Transverse colon (tissue), 4 donors: ENCODE measurements around the gene C1QL2. TPM values are rescaled to one million over a fixed set of nuclear protein-coding genes. Genes with fewer than 3 reads are reported as not detected.

Experiments
- DNase-seq: peaks from one replicate; pipeline ENCODE4 v3.0.0-alpha.2; 2019
- H3K27ac ChIP-seq, 4 donors: fragments of 200-600 bp; sonication (generic); 2 replicates each; pipeline ENCODE4 v1.5.1; 2016 to 2018; ENCODE audit warnings: inconsistent platforms in 4 of 4
- H3K27me3 ChIP-seq: fragments of 200-600 bp; sonication (generic); 2 replicates; pipeline ENCODE4 v1.5.1; 2017; ENCODE audit warnings: inconsistent platforms
- H3K36me3 ChIP-seq, 4 donors: fragments of 200-600 bp; sonication (generic); 2 replicates each; pipeline ENCODE4 v1.5.1; 2017 to 2019; ENCODE audit warnings: inconsistent platforms in 4 of 4
- H3K4me1 ChIP-seq, 4 donors: fragments of 200-600 bp; sonication (generic); 2 replicates each; pipeline ENCODE4 v1.5.1; 2017 to 2020; ENCODE audit warnings: inconsistent platforms in 4 of 4
- H3K4me3 ChIP-seq, 4 donors: fragments of 200-600 bp; sonication (generic); 1 replicate in 1 of 4; 2 replicates in 3 of 4; pipeline versions ENCODE4 v1.5.1 to v1.6.1; 2017 to 2019; ENCODE audit warnings: inconsistent platforms in 4 of 4
- H3K9me3 ChIP-seq, 2 donors: fragments of 200-600 bp; sonication (generic); 2 replicates each; pipeline ENCODE4 v1.5.1; 2017 to 2019; ENCODE audit warnings: inconsistent platforms in 2 of 2
- CTCF ChIP-seq, 5 experiments: fragments of 200-600 bp in 3 of 5; fragments of 450-650 bp in 2 of 5; sonication (generic) in 3 of 5; IDR thresholded peaks; 1 replicate in 2 of 5; 2 replicates in 3 of 5; pipeline ENCODE4 v1.5.1; 2016 to 2017; ENCODE audit warnings: antibody characterized with exemption in 5 of 5, inconsistent platforms in 3 of 5, mild to moderate bottlenecking in 2 of 5, moderate library complexity in 1 of 5
- EP300 ChIP-seq: sonication (generic); formaldehyde crosslinking; IDR thresholded peaks from one replicate; pipeline ENCODE4 v1.6.1; 2017; ENCODE audit warnings: antibody characterized with exemption, low read depth
- POLR2A ChIP-seq: fragments of 450-650 bp; IDR thresholded peaks from one replicate; pipeline ENCODE4 v1.6.1; 2016; ENCODE audit warnings: antibody characterized with exemption, mild to moderate bottlenecking, moderate library complexity
- POLR2AphosphoS5 ChIP-seq, 3 donors: sonication (generic); formaldehyde crosslinking; IDR thresholded peaks; one replicate each; pipeline ENCODE4 v1.6.1; 2016; ENCODE audit warnings: antibody characterized with exemption in 3 of 3
- WGBS, 2 donors: methylation state at CpG; one replicate each; pipeline ENCODE4 v1.1.5; 2018; ENCODE audit warnings: low coverage in 1 of 2; 5-methylcytosine and 5-hydroxymethylcytosine counted together
- in situ Hi-C, 4 donors: fragments of 200-750 bp; cut with MboI; loops; one replicate each; pipeline versions ENCODE4 v1.15.0 to v1.15.1; 2017; ENCODE audit warnings: low sequenced_read_pairs in 3 of 4, low pct_ligation_motif_present in 1 of 4, low pct_unique_long_range_greater_than_20kb in 1 of 4
- intact Hi-C: fragments of 100-400 bp; cut with DNase I; formaldehyde crosslinking; loops from one replicate; pipeline ENCODE4 v1.15.1; 2023; ENCODE audit warnings: low total_unique reads
- total RNA-seq, 4 donors: library from RNA; depleted of rRNA; stranded (reverse); fragments of >200 nt; gene quantifications; one replicate each; pipeline ENCODE4 v1.1.0, GENCODE V29; 2016

The C1QL2 gene
- total RNA-seq, 4 donors from 2014 or later, result not detected

- in situ Hi-C loops, result loop anchor here in 2 of 4 donors (10.0 kb wide), 1 partner anchor 286 kb away; no protein-coding TSS in a partner anchor
- Histone ChIP-seq H3K9me3 (no peaks in the 10 kb centered on the region), H3K36me3 (no peaks in the 10 kb centered on the region), H3K4me3 (no peak overlapping the region), H3K27me3 (peaks cover 8% of the 10 kb centered on the region), H3K4me1 (no peaks in the 10 kb centered on the region), H3K27ac (no peak overlapping the region)
- DNase-seq, result no peak
- intact Hi-C loops, result no loop called here
- 59 to 60% methylated on average over 3 to 8 of the region's 16 CpGs for WGBS, 2 donors
- TF ChIP-seq CTCF (IDR thresholded peaks at IDR 0.05), result no peak
- no peak for TF ChIP-seq EP300
- no peak for TF ChIP-seq POLR2AphosphoS5 (IDR thresholded peaks at IDR 0.05)
- no peak for TF ChIP-seq POLR2A
Measured at GRCh38 chr2:119170504-119170903, 12.0 kb upstream of the C1QL2 start.

- in situ Hi-C loops, result loop anchor here in 2 of 4 donors (10.0 kb wide), 1 partner anchor 285 kb away; no protein-coding TSS in a partner anchor
- TF ChIP-seq EP300 (no peak), POLR2A (no peak), POLR2AphosphoS5 (IDR thresholded peaks at IDR 0.05) (no peak), CTCF (IDR thresholded peaks at IDR 0.05) (no peak)
- H3K27me3 ChIP-seq, result peaks cover 13% of the 10 kb centered on the region
- no peaks in the 10 kb centered on the region for H3K36me3 ChIP-seq
- no peak overlapping the region for H3K27ac ChIP-seq
- intact Hi-C loops, result no loop called here
- no peak overlapping the region for H3K4me3 ChIP-seq
- no peaks in the 10 kb centered on the region for H3K9me3 ChIP-seq
- WGBS, 2 donors, result 79 to 93% methylated on average over 4 to 10 of the region's 10 CpGs
- no peak for DNase-seq
- H3K4me1 ChIP-seq, result no peaks in the 10 kb centered on the region
Measured at GRCh38 chr2:119169717-119170116, 11.2 kb upstream of the C1QL2 start.

- intact Hi-C loops (no loop called here), in situ Hi-C loops (no loop called here)
- H3K27me3 ChIP-seq, result peaks cover 76% of the 10 kb centered on the region
Measured at GRCh38 chr2:119160361-119160990, 1.9 kb upstream of the C1QL2 start.

More at GRCh38 chr2:119160361-119160990, 1.9 kb upstream of the C1QL2 start:
- TF ChIP-seq POLR2A, result no peak
- TF ChIP-seq POLR2AphosphoS5 (IDR thresholded peaks at IDR 0.05), result no peak
- no peak for TF ChIP-seq CTCF (IDR thresholded peaks at IDR 0.05)
- H3K36me3 ChIP-seq, result no peaks in the 10 kb centered on the region
- 54 to 79% methylated on average over 5 to 9 of the region's 9 CpGs for WGBS, 2 donors
- H3K4me1 ChIP-seq, result peaks cover 0 to 4% (median 0%) of the 10 kb centered on the region in 4 donors
- no peak for DNase-seq
- no peak overlapping the region for H3K4me3 ChIP-seq
- no peaks in the 10 kb centered on the region for H3K9me3 ChIP-seq
- no peak overlapping the region for H3K27ac ChIP-seq
